ENCODE results near the gene ADGRA1. TPM values are rescaled to one million over a fixed set of nuclear protein-coding genes. Genes with fewer than 3 reads are reported as not detected.

ADGRA1 gene
- total and polyA plus RNA-seq, 2 of the 13 experiments (the other 11 are each of a cell fraction or from before 2014, with no cell fraction given): not detected

- Histone ChIP-seq H3K9ac (ENCODE audit: insufficient read depth, low read depth, low read length) (no peak overlapping the region), H2AFZ (ENCODE audit: low read length) (no peak overlapping the region), H3K27ac (ENCODE audit: extremely low read length, insufficient read depth, low read length) (no peak overlapping the region), H3K4me2 (ENCODE audit: low read depth, low read length) (no peak overlapping the region), H3K36me3 (replicated peaks in 1 of 2; ENCODE audit: control insufficient read depth in 1 of 2, insufficient read depth in 2 of 2, low read length in 2 of 2) (no peaks in the 10 kb centered on the region), H4K20me1 (ENCODE audit: insufficient read depth, low read length) (no peaks in the 10 kb centered on the region), H3K4me3 (replicated peaks in 1 of 3; ENCODE audit: insufficient read depth in 1 of 3, low read depth in 2 of 3, low read length in 3 of 3) (no peak overlapping the region), H3K9me3 (ENCODE audit: low read length) (no peaks in the 10 kb centered on the region), H3K79me2 (ENCODE audit: insufficient read depth, low read length) (no peaks in the 10 kb centered on the region), H3K27me3 (ENCODE audit: control insufficient read depth in 1 of 2, insufficient read depth in 2 of 2, low read length in 2 of 2) (peaks cover 7 to 40% of the 10 kb centered on the region in 2 experiments), H3K4me1 (ENCODE audit: insufficient read depth, low read length) (peaks cover 17% of the 10 kb centered on the region)
- in situ Hi-C loops (cut with HindIII; ENCODE audit: extremely low pct_ligation_motif_present, low pct_unique_long_range_greater_than_20kb): no loop called here
- ATAC-seq (peak; percentile 26; the same call in 1 of the 3 replicates), DNase-seq (ENCODE audit: low spot score) (peak; percentile 25), FAIRE-seq (no peak)
- BruUV-seq (replicated peaks): no TSS peak
- CTCF ChIA-PET (ENCODE audit: low intra/inter-chr PET ratio, low total read pairs): no interaction called here
- 59% methylated on average over 13 of the region's 22 CpGs for WGBS (ENCODE audit: low lambda C conversion rate)
- intact Hi-C loops (cut with micrococcal nuclease; ENCODE audit: unreplicated experiment): no loop called here
- POLR2A ChIA-PET: no interaction called here
- peak; percentile 91; the same call in 1 of the 2 replicates for TF ChIP-seq THRA (CRISPR knock-in tag; IDR thresholded peaks at IDR 0.05; ENCODE audit: borderline replicate concordance)
- no peak for TF ChIP-seq ZNF17 (CRISPR knock-in tag; IDR thresholded peaks at IDR 0.05)
- peak; percentile 31 for TF ChIP-seq TEAD3 (CRISPR knock-in tag; optimal IDR thresholded peaks at IDR 0.05; ENCODE audit: borderline replicate concordance)
- TF ChIP-seq ZNF7 (CRISPR knock-in tag; IDR thresholded peaks at IDR 0.05): no peak
- no peak for TF ChIP-seq ZNF768 (CRISPR knock-in tag; IDR thresholded peaks at IDR 0.05)
- no peak for TF ChIP-seq ZBTB43 (CRISPR knock-in tag; conservative IDR thresholded peaks at IDR 0.05)
- TF ChIP-seq MLXIP (CRISPR knock-in tag; IDR thresholded peaks at IDR 0.05; ENCODE audit: borderline replicate concordance): no peak
- TF ChIP-seq FOSL2 (CRISPR knock-in tag; IDR thresholded peaks at IDR 0.05): peak; percentile 35; the same call in 1 of the 2 replicates
- TF ChIP-seq PBX2 (CRISPR knock-in tag; IDR thresholded peaks at IDR 0.05): no peak
- peak; percentile 32; the same call in 1 of the 2 replicates for TF ChIP-seq GABPB1 (CRISPR knock-in tag; IDR thresholded peaks at IDR 0.05)
- 0 out of 2 replicates have a peak, but pooled peaks have one; percentile 30 for TF ChIP-seq ATF7 (IDR thresholded peaks at IDR 0.05)
- TF ChIP-seq ATF7 (CRISPR knock-in tag; IDR thresholded peaks at IDR 0.05): no peak
- peak; percentile 67; the same call in 1 of the 2 replicates for TF ChIP-seq RXRB (CRISPR knock-in tag; IDR thresholded peaks at IDR 0.05; ENCODE audit: borderline replicate concordance)
- TF ChIP-seq CEBPB (IDR thresholded peaks at IDR 0.05; ENCODE audit: borderline replicate concordance, low read depth, low read length): peak; percentile 89
- TF ChIP-seq ZNF746 (CRISPR knock-in tag; IDR thresholded peaks at IDR 0.05): no peak
Measured at GRCh38 chr10:133162178-133162909, 74.6 kb downstream of the ADGRA1 start.

Measured in HepG2 (cell line).